Activated CD8-positive, alpha-beta memory T cell treated with anti-CD3 and anti-CD28 coated beads for 36 hours (primary cell): ENCODE results near the gene OR2B2. TPM values are rescaled to one million over a fixed set of nuclear protein-coding genes. Genes with fewer than 3 reads are reported as not detected.

Experiments used
- CTCF ChIA-PET: fragments of 350-600 bp; sonication (Branson Sonifier 250); formaldehyde crosslinking; loops from one replicate; lab custom pipeline; 2021; ENCODE audit warnings: antibody characterized with exemption; lab: Charles Lee
- POLR2A ChIA-PET: fragments of 350-600 bp; sonication (Branson Sonifier 250); formaldehyde crosslinking; loops from one replicate; lab custom pipeline; 2021; ENCODE audit warnings: antibody characterized with exemption; lab: Charles Lee
- total RNA-seq, 2 experiments: library from RNA; stranded (reverse); gene quantifications; one replicate each; pipeline ENCODE4 v1.2.3, GENCODE V29; 2021

OR2B2 gene
- total RNA-seq, 2 experiments from 2014 or later = not detected

DNA sequence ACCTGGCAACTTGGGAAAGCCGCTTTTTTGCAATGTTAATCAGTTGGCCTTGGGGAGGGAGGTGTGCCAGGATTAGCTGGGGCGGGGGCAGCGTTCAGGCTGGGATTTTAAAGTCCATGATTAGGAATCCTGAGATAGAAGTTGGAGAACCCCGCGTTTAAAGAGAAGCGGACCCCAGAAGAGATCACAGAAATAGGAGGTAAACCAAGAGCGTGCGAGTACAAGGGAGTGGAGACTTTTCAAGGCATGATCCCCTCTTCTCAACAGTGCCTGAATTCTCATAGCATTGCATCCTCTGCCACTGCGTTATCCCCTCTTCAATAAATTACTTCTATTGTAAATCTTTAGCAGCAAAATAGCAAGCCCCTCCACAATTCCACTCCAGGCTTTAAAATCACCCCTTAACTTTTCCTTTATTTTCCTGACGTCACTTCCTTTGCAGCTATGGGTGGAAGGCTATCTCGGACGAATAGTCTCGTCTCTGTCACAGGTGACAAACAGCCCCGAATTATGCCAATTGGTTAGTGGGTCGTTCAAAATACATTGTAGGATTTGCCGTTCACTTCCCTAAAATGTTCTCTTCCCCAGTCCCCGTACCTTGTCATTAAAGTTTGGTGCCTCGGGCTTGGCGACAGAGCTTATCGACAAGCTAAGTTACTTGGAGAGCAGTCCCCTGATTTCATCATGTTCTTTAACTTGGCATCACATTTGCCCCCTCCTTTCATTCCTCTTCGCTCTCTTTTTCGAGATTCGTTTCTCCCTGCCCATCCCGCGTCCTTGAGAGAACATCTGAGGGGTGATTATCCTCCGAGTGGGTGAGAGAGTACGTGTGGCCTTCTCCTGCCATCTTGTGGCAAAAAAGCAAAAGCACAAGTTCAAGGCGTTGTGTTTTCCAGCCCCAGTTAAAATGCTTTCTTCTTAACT, 17.1 kb downstream of the OR2B2 start:
- ChIA-PET CTCF (interaction anchor here (0.6 to 4.2 kb wide), 24 partner anchors 10 to 1738 kb away, joined by 3 to 23 read pairs (median 4); a partner anchor contains a TSS), POLR2A (interaction anchor here (0.6 to 5.5 kb wide), 12 partner anchors 26 to 1650 kb away, joined by 3 to 321 read pairs (median 17); a partner anchor contains a TSS)

DNA sequence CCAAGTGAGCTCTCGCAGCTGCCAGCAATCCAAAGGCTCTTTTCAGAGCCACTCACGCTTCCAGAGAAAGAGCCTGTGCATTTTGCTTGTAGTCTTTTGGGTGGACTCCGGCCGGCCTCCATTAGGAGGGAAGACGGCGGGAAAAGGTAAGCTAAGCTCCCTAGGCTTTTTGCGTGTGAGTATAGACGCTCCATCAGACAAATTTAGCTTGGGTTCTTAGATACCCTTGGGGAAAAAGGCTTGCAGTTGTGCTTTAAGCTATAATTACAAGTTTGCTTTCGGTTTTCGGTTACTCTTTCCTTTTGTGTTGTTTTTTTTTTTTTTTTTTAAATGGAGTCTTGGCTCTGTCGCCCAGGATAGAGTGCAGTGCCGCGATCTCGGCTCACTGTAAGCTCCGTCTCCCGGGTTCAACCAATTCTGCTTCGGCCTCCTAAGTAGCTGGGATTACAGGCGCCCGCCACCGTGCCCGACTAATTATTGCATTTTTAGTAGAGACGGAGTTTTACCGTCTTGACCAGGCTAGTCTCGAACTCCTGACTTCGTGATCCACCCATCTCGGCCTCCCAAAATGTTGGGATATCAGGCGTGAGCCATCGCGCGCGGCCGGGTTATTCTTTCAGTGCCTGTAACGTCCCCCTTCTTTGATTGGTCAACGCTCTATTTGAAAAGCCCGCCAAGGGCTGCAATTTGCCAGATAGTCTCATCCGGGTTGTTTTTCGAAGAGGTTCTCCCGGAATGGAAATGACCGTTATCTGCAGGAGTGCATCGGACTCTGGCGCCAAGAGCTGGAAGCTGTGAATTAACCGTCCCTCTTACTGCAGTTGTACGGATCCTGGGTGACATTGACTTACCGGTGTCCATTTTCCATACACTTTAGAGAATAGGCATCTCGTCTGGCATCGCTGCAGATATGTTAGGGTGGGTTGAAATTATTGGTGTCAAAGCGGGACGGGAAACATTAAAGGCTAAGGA, 18.1 kb downstream of the OR2B2 start:
- ChIA-PET POLR2A (interaction anchor here (0.5 to 5.5 kb wide), 29 partner anchors 8 to 1862 kb away, joined by 3 to 321 read pairs (median 4); partner anchors contain the start of genes PGBD1 and ZKSCAN8), CTCF (interaction anchor here (0.6 to 4.2 kb wide), 19 partner anchors 11 to 1293 kb away, joined by 3 to 23 read pairs (median 5); a partner anchor contains a TSS)

DNA sequence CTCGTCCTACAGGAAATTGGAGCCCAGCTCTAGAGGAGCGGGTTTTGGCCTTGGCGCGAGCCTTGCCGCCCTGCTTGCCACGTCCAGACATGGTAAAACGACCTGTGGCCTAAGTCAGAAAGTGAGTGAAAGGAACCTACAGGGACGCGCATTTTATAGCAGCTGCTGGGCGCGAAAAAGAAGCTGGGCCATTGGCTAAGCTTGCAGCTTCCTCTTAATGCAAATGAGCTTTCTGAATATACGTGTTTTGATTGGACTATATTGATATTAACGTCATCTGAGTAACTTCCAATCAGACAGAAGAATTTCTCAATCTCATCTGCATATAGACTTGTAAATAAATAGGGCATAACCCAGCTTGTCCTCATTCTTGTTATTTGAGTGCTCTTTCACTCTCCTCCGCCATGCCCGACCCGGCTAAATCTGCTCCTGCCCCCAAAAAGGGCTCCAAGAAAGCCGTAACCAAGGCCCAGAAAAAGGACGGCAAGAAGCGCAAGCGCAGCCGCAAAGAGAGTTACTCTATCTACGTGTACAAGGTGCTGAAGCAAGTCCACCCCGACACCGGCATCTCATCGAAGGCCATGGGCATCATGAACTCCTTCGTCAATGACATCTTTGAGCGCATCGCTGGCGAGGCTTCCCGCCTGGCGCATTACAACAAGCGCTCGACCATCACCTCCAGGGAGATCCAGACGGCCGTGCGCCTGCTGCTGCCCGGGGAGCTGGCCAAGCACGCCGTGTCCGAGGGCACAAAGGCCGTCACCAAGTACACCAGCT, 18.9 kb downstream of the OR2B2 start:
- ChIA-PET POLR2A (interaction anchor here (0.5 to 5.5 kb wide), 35 partner anchors 9 to 1867 kb away, joined by 3 to 321 read pairs (median 4); partner anchors contain the start of genes PGBD1 and ZKSCAN8), CTCF (interaction anchor here (0.6 to 4.2 kb wide), 13 partner anchors 20 to 1292 kb away, joined by 3 to 23 read pairs (median 5); a partner anchor contains a TSS)

DNA sequence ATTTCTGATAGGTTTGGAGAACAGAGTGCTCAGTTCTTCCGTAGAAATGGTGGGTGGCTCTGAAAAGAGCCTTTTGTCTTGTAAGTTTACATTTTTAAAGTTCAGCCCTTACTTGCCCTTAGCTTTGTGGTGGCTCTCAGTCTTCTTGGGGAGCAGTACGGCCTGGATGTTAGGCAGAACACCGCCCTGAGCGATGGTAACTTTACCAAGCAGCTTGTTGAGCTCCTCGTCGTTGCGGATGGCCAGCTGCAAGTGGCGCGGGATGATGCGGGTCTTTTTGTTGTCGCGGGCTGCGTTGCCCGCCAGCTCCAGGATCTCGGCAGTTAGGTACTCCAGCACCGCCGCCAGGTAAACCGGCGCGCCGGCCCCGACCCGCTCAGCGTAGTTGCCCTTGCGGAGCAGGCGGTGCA, 19.5 kb downstream of the OR2B2 start:
- ChIA-PET CTCF (interaction anchor here (0.6 to 4.2 kb wide), 10 partner anchors 19 to 765 kb away, joined by 3 to 23 read pairs (median 6); a partner anchor contains a TSS), POLR2A (interaction anchor here (0.6 to 5.5 kb wide), 21 partner anchors 11 to 1866 kb away, joined by 3 to 321 read pairs (median 5); partner anchors contain the start of gene ZKSCAN8)

DNA sequence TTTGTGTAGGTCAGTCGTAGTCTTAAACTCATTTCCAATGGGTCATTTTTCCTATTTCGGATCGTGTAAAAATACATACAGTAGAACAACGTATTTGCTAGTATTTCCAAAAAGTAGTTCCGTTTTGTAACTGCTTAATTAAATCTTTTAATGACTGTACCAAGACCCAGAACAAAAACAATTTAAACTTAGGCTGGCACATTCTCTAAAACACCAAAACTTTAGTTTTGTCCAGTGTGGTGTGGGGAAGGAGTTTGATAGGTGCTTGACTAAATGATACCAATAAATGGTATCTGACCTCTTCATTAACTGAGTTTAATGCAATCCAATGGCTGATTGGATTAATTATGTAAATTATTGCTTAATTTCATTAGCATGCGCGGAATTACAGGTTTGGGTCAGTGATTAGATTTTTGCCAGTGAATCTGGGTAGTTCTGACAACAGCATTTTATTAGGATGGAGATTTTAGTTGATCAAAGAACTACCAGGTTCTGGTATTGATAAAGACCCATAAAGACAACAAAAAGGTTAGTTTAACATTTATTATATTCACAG, 20.8 kb downstream of the OR2B2 start:
- POLR2A ChIA-PET = interaction anchor here (0.6 to 4.9 kb wide), 12 partner anchors 19 to 1843 kb away, joined by 3 to 173 read pairs (median 8); a partner anchor contains a TSS
- CTCF ChIA-PET = interaction anchor here (0.6 to 3.2 kb wide), 3 partner anchors 19 to 1233 kb away, joined by 3 to 26 read pairs (median 3); a partner anchor contains a TSS

DNA sequence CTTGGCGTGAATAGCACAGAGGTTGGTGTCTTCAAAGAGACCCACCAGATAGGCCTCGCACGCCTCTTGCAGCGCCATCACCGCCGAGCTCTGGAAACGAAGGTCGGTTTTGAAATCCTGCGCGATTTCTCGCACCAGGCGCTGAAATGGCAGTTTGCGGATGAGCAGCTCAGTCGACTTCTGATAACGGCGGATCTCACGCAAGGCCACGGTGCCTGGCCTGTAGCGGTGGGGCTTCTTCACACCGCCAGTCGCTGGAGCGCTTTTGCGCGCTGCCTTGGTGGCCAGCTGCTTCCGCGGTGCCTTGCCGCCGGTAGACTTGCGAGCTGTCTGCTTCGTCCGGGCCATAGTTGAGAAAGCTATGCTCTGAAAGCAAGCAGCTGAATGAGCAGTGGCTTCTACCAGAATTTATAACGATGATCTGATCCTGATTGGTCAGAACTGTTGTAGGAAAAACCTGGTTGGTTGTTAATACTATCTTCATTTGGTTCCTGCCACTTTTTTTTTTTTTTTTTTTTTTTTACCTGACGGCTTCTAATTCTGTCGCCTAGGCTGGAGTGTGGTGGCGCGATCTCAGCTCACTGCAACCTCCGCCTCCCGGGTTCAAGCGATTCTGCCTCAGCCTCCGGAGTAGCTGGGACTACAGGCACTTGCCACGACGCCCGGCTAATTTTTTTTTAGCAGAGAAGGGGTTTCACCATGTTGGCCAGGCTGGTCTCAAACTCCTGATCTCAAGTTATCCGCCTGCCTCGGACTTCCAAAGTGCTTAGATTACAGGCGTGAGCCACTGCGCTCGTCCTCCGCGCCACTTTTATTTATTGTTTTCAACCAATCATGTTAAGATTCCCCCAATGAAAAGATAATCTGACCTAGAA, 21.5 kb downstream of the OR2B2 start:
- ChIA-PET CTCF (interaction anchor here (0.6 to 3.2 kb wide), 7 partner anchors 18 to 1232 kb away, joined by 3 to 26 read pairs (median 3); a partner anchor contains a TSS), POLR2A (interaction anchor here (0.6 to 3.8 kb wide), 20 partner anchors 18 to 1842 kb away, joined by 3 to 115 read pairs (median 8); a partner anchor contains a TSS)

DNA sequence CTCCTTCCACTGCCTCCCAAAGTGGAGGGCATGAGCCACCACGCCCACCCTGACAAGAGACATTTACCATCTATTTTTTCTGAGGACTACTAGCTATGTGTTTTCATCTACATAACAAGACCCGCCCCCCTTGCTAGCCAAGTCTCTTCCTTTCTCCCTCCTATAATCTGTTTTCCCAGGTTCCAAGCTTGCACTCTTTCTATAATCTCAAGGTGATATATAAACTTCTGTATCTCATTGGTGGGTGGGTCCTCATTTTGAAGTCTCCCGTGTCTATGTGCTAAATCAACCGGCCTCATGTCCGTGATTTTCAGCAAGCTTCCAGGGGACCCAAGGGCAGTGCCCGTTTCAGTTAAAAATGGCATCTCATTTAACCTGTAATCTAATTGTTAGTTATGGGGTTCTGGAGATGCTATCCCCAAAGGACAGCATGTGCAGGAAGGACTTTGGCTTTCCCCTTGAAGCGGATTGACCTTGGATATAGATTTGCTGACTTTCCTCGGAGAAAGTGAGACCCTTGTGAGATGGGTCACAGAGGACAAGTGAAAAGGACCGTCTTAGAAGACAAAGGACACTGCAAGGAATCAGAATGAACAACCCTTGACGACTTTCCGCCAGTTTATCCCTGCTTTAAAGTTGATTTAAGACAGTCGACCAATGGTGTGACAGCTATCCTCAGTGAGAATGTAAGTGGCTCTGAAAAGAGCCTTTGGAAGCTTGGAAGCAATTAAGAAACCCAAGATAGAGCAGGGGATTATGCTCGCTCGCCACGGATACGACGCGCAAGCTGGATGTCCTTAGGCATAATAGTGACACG, 22.4 kb downstream of the OR2B2 start:
- POLR2A ChIA-PET = interaction anchor here (0.5 to 3.8 kb wide), 16 partner anchors 18 to 758 kb away, joined by 3 to 115 read pairs (median 8); a partner anchor contains a TSS
- CTCF ChIA-PET = interaction anchor here (0.6 to 3.2 kb wide), 6 partner anchors 14 to 138 kb away, joined by 3 to 26 read pairs (median 4); a partner anchor contains a TSS

DNA sequence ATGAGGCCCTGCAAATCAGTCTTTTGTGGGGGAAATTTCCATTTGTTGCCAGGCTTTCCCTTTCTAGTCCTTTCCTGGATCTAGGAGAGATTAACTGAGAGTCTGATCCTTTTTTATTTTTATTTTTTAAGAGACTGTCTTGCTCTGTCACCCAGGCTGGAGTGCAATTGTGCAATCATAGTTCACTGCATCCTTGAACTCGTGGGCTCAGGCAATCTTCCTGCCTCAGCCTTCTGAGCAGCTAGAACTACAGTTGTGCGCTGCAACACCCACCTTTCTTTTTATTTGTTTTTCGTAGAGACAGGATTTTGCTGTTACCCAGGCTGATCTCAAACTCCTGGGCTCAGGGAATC, 22.9 kb downstream of the OR2B2 start:
- ChIA-PET CTCF (interaction anchor here (0.6 to 3.2 kb wide), 3 partner anchors 13 to 52 kb away, joined by 3 to 26 read pairs (median 7); a partner anchor contains a TSS), POLR2A (interaction anchor here (1.8 to 3.8 kb wide), 5 partner anchors 17 to 742 kb away, joined by 9 to 115 read pairs (median 62); a partner anchor contains a TSS)

DNA sequence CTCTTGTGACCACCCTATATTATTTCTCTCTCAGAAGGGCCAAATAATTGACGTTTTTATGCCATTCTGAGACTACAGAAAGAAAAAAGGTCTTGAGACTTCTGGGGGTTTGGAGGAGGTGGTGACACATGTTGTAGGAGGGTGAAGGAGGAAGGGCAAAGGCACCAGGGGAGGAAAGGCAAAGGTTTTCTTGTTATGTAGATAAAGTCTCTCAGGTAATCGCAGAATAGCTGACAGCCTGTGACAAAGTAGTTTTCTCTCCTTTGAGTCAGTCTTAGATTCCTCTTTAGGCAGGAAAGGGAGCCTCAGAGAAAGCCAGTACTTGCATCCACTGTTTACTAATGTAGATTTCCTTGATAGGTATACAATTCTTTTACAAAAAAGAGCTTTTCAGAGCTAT, 23.6 kb downstream of the OR2B2 start:
- POLR2A ChIA-PET = interaction anchor here (0.6 to 3.8 kb wide), 4 partner anchors 16 to 74 kb away, joined by 4 to 115 read pairs (median 76); a partner anchor contains a TSS
- CTCF ChIA-PET = interaction anchor here (0.6 to 3.2 kb wide), 2 partner anchors 16 to 703 kb away, joined by 3 to 26 read pairs; a partner anchor contains a TSS

DNA sequence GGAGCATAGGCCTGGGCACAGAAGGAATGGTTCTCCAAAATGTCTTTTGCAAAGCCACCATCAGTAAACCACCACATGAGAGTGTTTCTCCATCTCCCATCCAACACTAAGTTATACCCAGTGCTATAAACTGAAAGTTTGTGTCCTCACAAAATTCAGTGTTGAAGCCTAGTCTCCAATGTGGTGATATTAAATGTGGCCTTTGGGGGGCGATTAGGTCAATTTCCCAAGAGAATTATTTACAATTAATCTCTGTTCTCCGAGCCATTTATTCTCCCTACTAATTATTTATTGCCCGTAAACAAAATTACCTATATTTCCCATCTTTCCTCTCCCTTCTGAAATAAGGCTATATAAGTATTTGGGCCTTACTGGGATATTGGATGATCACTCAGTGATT, 26.1 kb downstream of the OR2B2 start:
- ChIA-PET CTCF (interaction anchor here (0.6 kb wide), 1 partner anchor 10 kb away, joined by 3 read pairs; no protein-coding TSS in a partner anchor), POLR2A (no interaction called here)

DNA sequence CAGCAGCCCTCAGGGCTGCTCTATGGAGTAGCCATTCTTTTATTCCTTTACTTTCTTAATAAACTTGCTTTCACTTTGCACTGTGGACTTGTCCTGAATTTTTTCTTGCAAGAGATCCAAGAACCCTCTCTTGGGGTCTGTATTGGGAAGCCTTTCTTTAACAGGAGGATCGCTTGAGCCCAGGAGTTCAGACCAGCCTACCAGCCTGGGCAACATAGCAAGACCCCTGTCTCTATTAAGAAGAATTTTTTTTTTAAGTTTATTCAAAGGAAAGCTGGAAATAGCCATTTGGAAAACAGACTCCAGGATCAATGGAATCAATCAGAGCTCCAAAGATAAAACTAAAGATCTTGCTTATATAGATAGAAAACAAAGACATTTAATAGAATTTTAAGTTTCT, 29.1 kb downstream of the OR2B2 start:
- POLR2A ChIA-PET = no interaction called here
- CTCF ChIA-PET = no interaction called here

DNA sequence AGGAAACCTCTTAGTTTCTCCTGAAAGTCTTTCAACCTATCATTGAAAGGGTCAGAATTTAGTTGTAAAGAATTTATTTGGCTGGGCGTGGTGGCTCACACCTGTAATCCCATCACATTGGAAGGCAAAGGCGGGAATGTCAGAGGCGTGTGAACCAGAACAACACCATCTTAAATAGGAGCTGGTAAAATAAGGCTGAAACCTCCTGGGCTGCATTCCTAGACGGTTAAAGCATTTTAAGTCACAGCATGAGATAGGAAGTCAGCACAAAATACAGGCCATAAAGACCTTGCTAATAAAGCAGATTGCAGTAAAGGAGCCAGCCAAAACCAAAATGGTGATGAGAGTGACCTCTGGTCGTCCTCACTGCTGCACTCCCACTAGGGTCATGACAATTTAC, 29.6 kb downstream of the OR2B2 start:
- POLR2A ChIA-PET = interaction anchor here (0.6 kb wide), 1 partner anchor 12 kb away, joined by 3 read pairs; no protein-coding TSS in a partner anchor
- CTCF ChIA-PET = no interaction called here

DNA sequence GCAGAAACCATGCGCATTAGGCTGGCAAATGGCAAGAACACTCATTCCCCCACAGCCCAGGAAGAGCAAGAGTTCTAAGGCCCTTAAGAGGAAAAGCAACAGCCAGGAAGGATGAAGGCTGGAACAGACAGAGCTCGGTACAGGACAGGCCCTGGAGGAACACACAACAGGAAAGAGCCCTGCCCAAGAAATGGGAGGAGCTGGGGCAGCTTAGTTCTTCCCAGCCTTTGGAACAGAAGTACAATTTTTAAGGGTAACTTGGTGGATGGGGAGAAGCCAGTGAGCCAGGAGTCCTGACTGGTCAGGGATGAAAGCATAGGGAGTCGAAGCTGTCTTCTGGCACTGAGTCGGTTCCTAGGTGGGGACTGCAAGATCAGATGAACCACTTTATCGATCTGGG, 32.4 kb downstream of the OR2B2 start:
- CTCF ChIA-PET = no interaction called here
- POLR2A ChIA-PET = no interaction called here

DNA sequence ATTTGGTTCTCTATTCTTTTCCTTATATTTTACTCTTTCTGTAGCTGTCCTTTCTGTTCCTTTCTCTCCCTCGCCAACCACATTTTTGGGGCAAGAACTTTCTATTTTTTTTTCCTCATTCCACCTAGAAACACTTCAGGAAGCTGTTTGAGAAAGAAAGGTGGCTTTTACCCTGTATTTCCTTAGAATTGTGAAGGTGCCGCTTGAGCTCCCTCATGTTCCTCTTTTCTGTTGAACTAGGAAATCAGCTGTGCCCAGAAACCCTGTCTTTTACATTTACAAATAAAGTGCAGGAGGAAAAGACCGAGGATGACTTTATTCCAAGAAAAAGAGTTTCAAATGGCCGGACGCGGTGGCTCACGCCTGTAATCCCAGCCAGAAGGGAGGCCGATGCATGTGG, 38.2 kb downstream of the OR2B2 start:
- ChIA-PET CTCF (interaction anchor here (1.2 to 5.3 kb wide), 3 partner anchors 16 to 21 kb away, joined by 3 to 26 read pairs (median 4); a partner anchor contains a TSS), POLR2A (interaction anchor here (1.1 to 11.0 kb wide), 6 partner anchors 9 to 267 kb away, joined by 4 to 321 read pairs (median 56); a partner anchor contains a TSS)
